OCI-LY3 (cell line): ENCODE results near the gene PLSCR4.

ENCODE experiments used
- CTCF ChIP-seq: fragments of 200-600, 300-600 bp; sonication (generic); IDR thresholded peaks from 2 replicates; pipeline ENCODE4 v1.5.1; 2014; ENCODE audit warnings: antibody characterized with exemption, low read length, low read depth
- EZH2phosphoT487 ChIP-seq: fragments of 200-600 bp; shearing (Covaris generic); IDR thresholded peaks from 2 replicates; pipeline ENCODE4 v1.6.1; 2018; ENCODE audit warnings: antibody characterized with exemption, mixed run types, low read depth

- TF ChIP-seq CTCF (no peak), EZH2phosphoT487 (no peak)
Observed at GRCh38 chr3:146161663-146162002, 89.3 kb downstream of the PLSCR4 start.
